B cell (primary cell): ENCODE results near the gene HDLBP. TPM values are rescaled to one million over a fixed set of nuclear protein-coding genes. Genes with fewer than 3 reads are reported as not detected.

Source experiments
- ATAC-seq: fragments of 200-7000 bp; cut with Tn5 transposase; one replicate; pipeline ENCODE4 v1.10.0; 2021; ENCODE audit warnings: low read depth, mild to moderate bottlenecking, moderate number of reproducible peaks, moderate library complexity
- CTCF ChIA-PET: fragments of 350-600 bp; sonication (Branson Sonifier 250); formaldehyde crosslinking; loops from one replicate; lab custom pipeline; 2021; ENCODE audit warnings: antibody characterized with exemption, inconsistent platforms; lab: Charles Lee
- POLR2A ChIA-PET: fragments of 350-600 bp; sonication (Branson Sonifier 250); formaldehyde crosslinking; loops from one replicate; lab custom pipeline; 2021; ENCODE audit warnings: antibody characterized with exemption; lab: Charles Lee
- DNase-seq: peaks from one replicate; pipeline ENCODE4 v3.0.0; 2013
- H2AFZ ChIP-seq: 2 replicates; pipeline ENCODE4 v1.6.1; 2012; ENCODE audit warnings: mild to moderate bottlenecking, low read depth, low read length; ENCODE audit not compliant: insufficient read depth, poor library complexity, severe bottlenecking
- H3K27ac ChIP-seq, 2 donors: 1 replicate in 1 of 2; 2 replicates in 1 of 2; pipeline ENCODE4 v1.5.1; 2012 to 2013; ENCODE audit warnings: low read length in 2 of 2, mild to moderate bottlenecking in 2 of 2, moderate library complexity in 1 of 2
- H3K27me3 ChIP-seq, 4 experiments: fragments of 200-600 bp in 1 of 4; sonication (generic) in 1 of 4; replicated peaks in 1 of 4; 1 replicate in 2 of 4; 2 replicates in 2 of 4; pipeline versions ENCODE4 v1.6.1 to v1.7.0; 2013 to 2016; ENCODE audit warnings: low read length in 3 of 4, mild to moderate bottlenecking in 2 of 4, mixed read lengths in 1 of 4, moderate library complexity in 1 of 4; ENCODE audit not compliant: insufficient read depth in 4 of 4, control insufficient read depth in 3 of 4; ENCODE audit errors: control extremely low read depth in 1 of 4
- H3K36me3 ChIP-seq, 2 experiments: replicated peaks in 1 of 2; 1 replicate in 1 of 2; 2 replicates in 1 of 2; pipeline versions ENCODE4 v1.6.1 to v1.7.1; 2013; ENCODE audit warnings: low read length in 1 of 2; ENCODE audit not compliant: insufficient read depth in 2 of 2, control insufficient read depth in 1 of 2; ENCODE audit errors: control extremely low read depth in 1 of 2, extremely low read depth in 1 of 2
- H3K4me1 ChIP-seq, 2 donors: fragments of 200-600 bp in 1 of 2; sonication (generic) in 1 of 2; 1 replicate in 1 of 2; 2 replicates in 1 of 2; pipeline versions ENCODE4 v1.5.1 to v1.6.1; 2013 to 2017; ENCODE audit warnings: low read length in 2 of 2; ENCODE audit not compliant: control insufficient read depth in 2 of 2, insufficient read depth in 2 of 2
- H3K4me2 ChIP-seq: replicated peaks from 2 replicates; pipeline ENCODE3; 2012; ENCODE audit warnings: mild to moderate bottlenecking, low read depth, low read length; ENCODE audit not compliant: poor library complexity, severe bottlenecking
- H3K4me3 ChIP-seq, 5 experiments: fragments of 200-600 bp in 1 of 5; sonication (generic) in 1 of 5; 1 replicate in 3 of 5; 2 replicates in 2 of 5; pipeline versions ENCODE4 v1.5.1 to v1.7.0; 2011 to 2016; ENCODE audit warnings: low read length in 4 of 5, mild to moderate bottlenecking in 4 of 5, low read depth in 2 of 5, control low read depth in 1 of 5, moderate library complexity in 1 of 5; ENCODE audit not compliant: insufficient read depth in 1 of 5; ENCODE audit errors: control extremely low read depth in 1 of 5, extremely low read depth in 1 of 5
- H3K79me2 ChIP-seq: fragments of 200-600 bp; sonication (generic); one replicate; pipeline ENCODE4 v1.6.0; 2016; ENCODE audit warnings: low read length; ENCODE audit not compliant: control insufficient read depth, insufficient read depth
- H3K9ac ChIP-seq: fragments of 200-600 bp; sonication (generic); 2 replicates; pipeline ENCODE4 v1.6.1; 2017; ENCODE audit warnings: mild to moderate bottlenecking, low read length, moderate library complexity
- H3K9me3 ChIP-seq, 3 donors: one replicate each; pipeline versions ENCODE4 v1.6.1 to v1.7.1; 2013; ENCODE audit warnings: low read length in 2 of 3; ENCODE audit not compliant: control insufficient read depth in 2 of 3, insufficient read depth in 1 of 3; ENCODE audit errors: control extremely low read depth in 1 of 3
- H4K20me1 ChIP-seq: 2 replicates; pipeline ENCODE4 v1.6.0; 2012; ENCODE audit warnings: mild to moderate bottlenecking, low read length; ENCODE audit not compliant: insufficient read depth, control insufficient read depth, poor library complexity, severe bottlenecking
- H3K27ac Mint-ChIP-seq: one replicate; pipeline ENCODE4 v1.8.0; 2021; ENCODE audit warnings: mixed read lengths
- H3K27me3 Mint-ChIP-seq: one replicate; pipeline ENCODE4 v1.8.0; 2021; ENCODE audit warnings: mixed read lengths
- H3K4me1 Mint-ChIP-seq: one replicate; pipeline ENCODE4 v1.8.0; 2021; ENCODE audit warnings: mixed read lengths
- H3K4me3 Mint-ChIP-seq: one replicate; pipeline ENCODE4 v1.8.0; 2021; ENCODE audit warnings: mixed read lengths
- H3K9me3 Mint-ChIP-seq: one replicate; pipeline ENCODE4 v1.8.0; 2022; ENCODE audit warnings: mixed read lengths; ENCODE audit not compliant: insufficient read depth
- EZH2 ChIP-seq: IDR thresholded peaks from 2 replicates; pipeline ENCODE4 v1.6.1; 2012; ENCODE audit warnings: borderline replicate concordance, low read depth, mild to moderate bottlenecking, moderate library complexity, low read length; ENCODE audit not compliant: insufficient read depth, poor library complexity, severe bottlenecking
- WGBS: methylation state at CpG from one replicate; pipeline ENCODE4 v1.1.5; 2013; ENCODE audit warnings: missing lambda C conversion rate; ENCODE audit not compliant: insufficient coverage; 5-methylcytosine and 5-hydroxymethylcytosine counted together
- intact Hi-C: fragments of 100-400 bp; cut with micrococcal nuclease; formaldehyde crosslinking; loops from one replicate; pipeline ENCODE4 v1.10.0; 2022
- polyA plus RNA-seq: library from polyadenylated mRNA; depleted of rRNA; stranded (reverse); fragments of >200 nt; gene quantifications from 2 replicates; pipeline ENCODE4 v1.2.3, GENCODE V29; 2012
- total RNA-seq, 2 donors: library from RNA; stranded (reverse); fragments of 120-200 nt in 1 of 2; gene quantifications; 1 replicate in 1 of 2; 2 replicates in 1 of 2; pipeline versions ENCODE4 v1.2.3 to v1.2.4, GENCODE V29; 2013 to 2022
- TF ChIP-seq, protein P1 (sequence below): fragments of 200-600 bp; IDR thresholded peaks from one replicate; pipeline ENCODE4 v1.8.0; 2022; ENCODE audit warnings: antibody characterized with exemption, mild to moderate bottlenecking

Gene HDLBP
- total and polyA plus RNA-seq, 2 donors (not counting 1 experiment from before 2014, with no cell fraction given), result 55.1 to 127 TPM

DNA sequence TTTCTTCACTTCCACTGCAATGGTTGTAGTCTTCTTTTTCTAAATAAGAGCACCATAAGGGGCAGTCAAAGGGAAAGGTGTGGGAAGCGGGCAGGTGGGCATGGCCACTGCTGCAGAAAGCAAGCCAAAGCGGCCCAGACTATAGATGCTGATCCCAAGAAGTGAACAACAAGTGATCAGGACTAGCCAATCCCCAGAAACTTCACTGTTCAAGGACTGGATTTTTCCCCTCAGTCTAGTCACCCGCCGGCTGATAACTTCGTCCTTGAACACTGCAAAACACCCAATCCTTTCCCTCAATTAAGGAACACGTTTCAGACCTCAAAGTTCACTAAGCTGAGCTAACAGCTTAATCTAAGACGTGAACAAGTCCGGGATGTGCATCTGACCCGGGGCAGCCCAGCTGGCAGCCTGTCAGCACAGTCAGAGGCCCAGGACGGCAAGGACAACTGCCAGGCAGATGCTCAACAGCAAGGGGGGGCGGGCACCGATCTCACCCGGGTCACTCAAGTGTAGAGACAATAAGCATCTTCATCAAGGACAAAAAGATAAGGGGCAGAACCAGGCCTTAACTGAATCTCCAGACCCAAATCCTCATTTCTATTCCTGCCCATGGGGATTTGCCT, 59.8 kb downstream of the HDLBP start:
- CTCF ChIA-PET, result no interaction called here
- H3K27me3 Mint-ChIP-seq, result no peaks in the 10 kb centered on the region
- H3K27ac ChIP-seq, result no peak overlapping the region
- ATAC-seq (no peak), DNase-seq (no peak)
- no peaks in the 10 kb centered on the region for H3K9me3 ChIP-seq
- no peaks in the 10 kb centered on the region for H3K9me3 Mint-ChIP-seq
- H3K27me3 ChIP-seq, result no peaks in the 10 kb centered on the region
- H4K20me1 ChIP-seq, result peaks cover 8% of the 10 kb centered on the region
- H3K4me1 Mint-ChIP-seq, result no peaks in the 10 kb centered on the region
- H3K4me3 ChIP-seq, result no peak overlapping the region
- peaks cover 4 to 71% of the 10 kb centered on the region in 2 experiments for H3K36me3 ChIP-seq
- no peak overlapping the region for H2AFZ ChIP-seq
- no peak overlapping the region for H3K4me2 ChIP-seq
- intact Hi-C loops, result no loop called here
- TF ChIP-seq, protein P1, sequence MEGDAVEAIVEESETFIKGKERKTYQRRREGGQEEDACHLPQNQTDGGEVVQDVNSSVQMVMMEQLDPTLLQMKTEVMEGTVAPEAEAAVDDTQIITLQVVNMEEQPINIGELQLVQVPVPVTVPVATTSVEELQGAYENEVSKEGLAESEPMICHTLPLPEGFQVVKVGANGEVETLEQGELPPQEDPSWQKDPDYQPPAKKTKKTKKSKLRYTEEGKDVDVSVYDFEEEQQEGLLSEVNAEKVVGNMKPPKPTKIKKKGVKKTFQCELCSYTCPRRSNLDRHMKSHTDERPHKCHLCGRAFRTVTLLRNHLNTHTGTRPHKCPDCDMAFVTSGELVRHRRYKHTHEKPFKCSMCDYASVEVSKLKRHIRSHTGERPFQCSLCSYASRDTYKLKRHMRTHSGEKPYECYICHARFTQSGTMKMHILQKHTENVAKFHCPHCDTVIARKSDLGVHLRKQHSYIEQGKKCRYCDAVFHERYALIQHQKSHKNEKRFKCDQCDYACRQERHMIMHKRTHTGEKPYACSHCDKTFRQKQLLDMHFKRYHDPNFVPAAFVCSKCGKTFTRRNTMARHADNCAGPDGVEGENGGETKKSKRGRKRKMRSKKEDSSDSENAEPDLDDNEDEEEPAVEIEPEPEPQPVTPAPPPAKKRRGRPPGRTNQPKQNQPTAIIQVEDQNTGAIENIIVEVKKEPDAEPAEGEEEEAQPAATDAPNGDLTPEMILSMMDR, result no peak
- TF ChIP-seq EZH2, result no peak
- POLR2A ChIA-PET, result no interaction called here
- no peaks in the 10 kb centered on the region for H3K4me1 ChIP-seq
- peaks cover 8% of the 10 kb centered on the region for H3K79me2 ChIP-seq
- no peak overlapping the region for H3K27ac Mint-ChIP-seq
- H3K9ac ChIP-seq, result no peak overlapping the region
- 92% methylated on average over 13 of the region's 13 CpGs for WGBS
- H3K4me3 Mint-ChIP-seq, result no peak overlapping the region

DNA sequence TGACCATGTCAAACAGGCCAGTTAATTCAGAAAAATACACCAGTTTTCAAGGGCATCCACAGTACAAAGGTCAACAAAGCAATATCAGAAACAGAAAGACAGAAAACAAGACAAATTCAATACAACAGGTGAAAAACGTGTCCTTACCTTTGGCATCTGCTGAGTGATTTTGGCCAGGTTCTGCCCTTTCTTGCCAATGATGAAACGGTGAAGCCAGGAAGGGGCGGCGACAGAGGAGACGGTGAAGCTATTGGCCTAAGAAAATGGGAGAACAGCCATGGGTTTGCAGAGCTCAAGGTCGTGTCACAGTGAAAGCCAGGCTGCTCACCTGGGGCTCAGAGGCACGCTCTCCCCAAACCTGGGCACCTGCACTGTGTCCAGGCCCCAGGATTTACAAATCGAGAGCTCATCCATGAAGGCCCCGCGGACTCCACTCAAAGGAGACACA, 60.5 kb downstream of the HDLBP start:
- CTCF ChIA-PET, result no interaction called here
- DNase-seq (no peak), ATAC-seq (no peak)
- Mint-ChIP-seq H3K4me3 (no peak overlapping the region), H3K27me3 (no peaks in the 10 kb centered on the region), H3K27ac (no peak overlapping the region), H3K9me3 (no peaks in the 10 kb centered on the region), H3K4me1 (no peaks in the 10 kb centered on the region)
- H3K4me3 ChIP-seq, result no peak overlapping the region
- no peaks in the 10 kb centered on the region for H3K27me3 ChIP-seq
- no peak for TF ChIP-seq EZH2
- TF ChIP-seq, protein P1, result no peak
- intact Hi-C loops, result no loop called here
- H3K9me3 ChIP-seq, result no peaks in the 10 kb centered on the region
- peaks cover 8% of the 10 kb centered on the region for H3K79me2 ChIP-seq
- no peak overlapping the region for H3K27ac ChIP-seq
- no peak overlapping the region for H3K4me2 ChIP-seq
- 98% methylated on average over 10 of the region's 10 CpGs for WGBS
- no peak overlapping the region for H3K9ac ChIP-seq
- peaks cover 3 to 76% of the 10 kb centered on the region in 2 experiments for H3K36me3 ChIP-seq
- no peaks in the 10 kb centered on the region for H3K4me1 ChIP-seq
- no peak overlapping the region for H2AFZ ChIP-seq
- POLR2A ChIA-PET, result no interaction called here
- H4K20me1 ChIP-seq, result peaks cover 8% of the 10 kb centered on the region
